ENCODE measurements around the gene KRCC1.

DNA sequence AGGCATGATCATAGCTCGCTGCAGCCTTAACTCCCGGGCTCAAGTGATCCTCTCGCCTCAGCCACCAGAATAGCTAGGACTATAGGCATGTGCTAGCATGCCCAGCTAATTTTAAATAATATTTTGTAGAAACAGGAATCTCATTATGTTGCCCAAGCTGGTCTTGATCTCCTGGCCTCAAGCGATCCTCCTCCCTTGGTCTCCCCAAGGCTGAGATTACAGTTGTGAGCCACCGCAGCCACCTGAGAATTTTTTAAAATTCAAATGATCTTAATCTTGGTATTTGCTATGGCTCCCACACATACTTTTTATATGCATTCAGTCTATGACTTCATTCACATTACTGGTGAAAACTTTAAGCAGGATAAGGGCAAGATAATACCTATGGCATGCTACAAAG, 13.1 kb downstream of the KRCC1 start:
- TF ChIP-seq EZH2phosphoT487 (conservative IDR thresholded peaks at IDR 0.05; ENCODE audit: low read length): no peak
- TF ChIP-seq, protein P1, sequence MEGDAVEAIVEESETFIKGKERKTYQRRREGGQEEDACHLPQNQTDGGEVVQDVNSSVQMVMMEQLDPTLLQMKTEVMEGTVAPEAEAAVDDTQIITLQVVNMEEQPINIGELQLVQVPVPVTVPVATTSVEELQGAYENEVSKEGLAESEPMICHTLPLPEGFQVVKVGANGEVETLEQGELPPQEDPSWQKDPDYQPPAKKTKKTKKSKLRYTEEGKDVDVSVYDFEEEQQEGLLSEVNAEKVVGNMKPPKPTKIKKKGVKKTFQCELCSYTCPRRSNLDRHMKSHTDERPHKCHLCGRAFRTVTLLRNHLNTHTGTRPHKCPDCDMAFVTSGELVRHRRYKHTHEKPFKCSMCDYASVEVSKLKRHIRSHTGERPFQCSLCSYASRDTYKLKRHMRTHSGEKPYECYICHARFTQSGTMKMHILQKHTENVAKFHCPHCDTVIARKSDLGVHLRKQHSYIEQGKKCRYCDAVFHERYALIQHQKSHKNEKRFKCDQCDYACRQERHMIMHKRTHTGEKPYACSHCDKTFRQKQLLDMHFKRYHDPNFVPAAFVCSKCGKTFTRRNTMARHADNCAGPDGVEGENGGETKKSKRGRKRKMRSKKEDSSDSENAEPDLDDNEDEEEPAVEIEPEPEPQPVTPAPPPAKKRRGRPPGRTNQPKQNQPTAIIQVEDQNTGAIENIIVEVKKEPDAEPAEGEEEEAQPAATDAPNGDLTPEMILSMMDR (IDR thresholded peaks at IDR 0.05; ENCODE audit: insufficient read depth, low read length, poor library complexity, severe bottlenecking): no peak

Data from SU-DHL-6 (cell line).